SHP77 (cell line): Measurements from ENCODE around the gene HOXA2.
A peak's percentile ranks its signal among the peaks of the same experiment; 100 is the strongest.

Experiments
- DNase-seq, 2 experiments: peaks; one replicate each; lab custom pipeline; 2025; lab: John Stamatoyannopoulos, UW

Gene HOXA2

DNA sequence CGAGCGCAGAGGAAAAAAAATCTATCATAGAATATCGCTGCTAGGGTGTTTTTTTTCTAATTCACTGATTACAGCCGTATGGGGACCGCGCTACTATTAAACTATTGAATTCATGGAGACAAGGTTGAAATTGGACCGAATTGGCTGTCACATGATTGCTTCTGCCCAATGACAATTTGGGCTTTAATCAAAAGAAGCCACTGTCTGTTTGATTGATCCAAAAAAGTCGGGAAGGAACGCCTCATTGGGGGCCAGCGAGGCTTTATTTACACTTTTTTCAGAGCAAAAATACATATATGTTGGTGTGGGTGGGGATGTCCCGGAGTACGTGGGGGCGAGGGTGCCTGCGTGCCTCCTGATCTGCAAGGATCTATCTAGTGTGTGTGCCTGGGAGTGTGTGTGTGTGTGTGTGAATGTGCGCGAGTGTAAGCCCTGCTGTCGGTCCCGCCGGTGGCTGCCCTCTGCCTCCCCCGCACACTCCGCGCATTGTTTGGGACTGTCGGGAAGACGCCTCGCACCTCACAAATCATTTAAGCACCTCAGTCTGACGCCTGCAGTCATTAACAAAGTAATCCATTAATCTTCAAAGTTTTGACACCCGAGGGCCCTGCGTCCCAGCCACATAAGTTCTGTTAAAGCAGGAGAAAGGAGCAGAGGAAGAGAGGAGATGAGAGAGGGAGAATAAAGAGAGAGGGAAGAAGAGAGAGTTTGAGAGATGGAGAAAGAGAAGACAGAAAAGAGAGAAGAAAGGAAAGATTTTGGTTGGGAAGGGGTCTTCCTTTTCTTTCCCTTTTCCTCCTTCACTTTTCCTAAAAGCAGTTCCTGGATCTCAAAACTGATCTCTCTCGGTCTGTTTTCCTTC, at the start of gene HOXA2:
Gene HOXA2 (minus strand): TSS at position 103 of the 862 bp plus-strand sequence. CDS start 183 bp downstream, outside the sequence.
- DNase-seq = no peak

DNA sequence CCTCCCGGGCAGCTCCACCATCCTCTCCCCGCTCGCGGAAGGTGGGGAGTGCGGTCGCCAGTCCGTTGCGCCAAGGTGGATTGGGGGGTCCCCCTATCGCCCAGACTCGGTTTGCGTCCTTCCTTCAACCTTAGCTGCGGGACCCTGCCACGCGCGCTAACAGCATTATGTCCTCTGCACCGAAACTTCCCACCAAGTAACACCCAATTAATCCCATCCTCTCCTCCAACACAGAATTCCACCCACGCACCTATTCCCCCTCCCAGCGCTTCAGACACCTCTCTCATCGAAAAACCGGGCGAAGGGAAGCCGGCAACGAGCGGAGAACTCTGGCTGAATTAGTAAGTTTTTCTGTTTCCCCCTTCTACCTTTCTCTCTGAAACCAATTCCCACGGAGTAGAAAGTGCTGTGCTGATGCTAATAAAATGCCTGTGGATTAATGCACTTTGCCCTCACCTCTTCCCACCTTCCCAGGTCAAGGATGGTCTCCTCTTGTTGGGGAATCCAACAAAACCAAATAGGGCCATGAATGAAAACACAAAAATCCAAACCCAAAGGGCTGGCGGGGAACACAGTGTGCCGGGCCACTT, 49.0 kb upstream of the HOXA2 start:
- DNase-seq = no peak

DNA sequence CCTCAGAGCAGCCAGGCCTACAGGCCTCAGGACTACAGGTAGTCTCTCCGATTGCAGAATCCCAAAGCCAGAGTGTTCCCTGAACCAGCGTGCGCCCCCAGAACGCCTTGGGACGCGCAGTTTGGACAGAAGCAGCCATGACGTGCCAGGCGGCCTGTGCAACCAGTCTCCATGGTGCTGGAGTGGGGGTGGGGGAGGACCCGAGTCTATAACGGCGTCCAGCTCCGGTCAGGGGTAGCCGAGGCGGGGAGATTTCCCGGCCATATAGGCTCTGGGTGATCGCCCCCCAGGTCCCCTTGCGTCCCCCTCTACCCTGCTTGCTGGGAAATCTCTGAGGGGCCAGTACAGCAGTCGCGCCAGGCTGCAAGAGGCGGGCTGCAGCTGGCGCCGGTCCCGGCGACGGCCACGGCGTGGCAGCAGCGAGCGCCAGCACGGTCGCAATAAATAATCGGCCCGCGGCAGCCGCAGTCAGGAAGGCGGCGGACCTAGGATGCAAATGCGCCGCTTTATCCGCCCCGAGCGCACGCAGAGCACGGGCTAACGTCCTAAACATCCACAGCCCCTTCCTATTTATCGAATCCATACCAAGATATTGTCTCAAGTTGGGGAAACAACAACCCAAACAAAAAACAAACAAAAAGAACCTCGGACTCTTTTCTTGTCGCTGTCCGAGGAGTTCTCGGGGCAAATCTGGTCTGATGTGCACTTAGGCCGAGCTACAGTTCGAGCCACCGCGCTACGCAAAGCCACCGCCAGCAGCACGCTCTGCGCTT, 48.3 kb upstream of the HOXA2 start:
- peak in 1 of 2 experiments; percentile 47 for DNase-seq

DNA sequence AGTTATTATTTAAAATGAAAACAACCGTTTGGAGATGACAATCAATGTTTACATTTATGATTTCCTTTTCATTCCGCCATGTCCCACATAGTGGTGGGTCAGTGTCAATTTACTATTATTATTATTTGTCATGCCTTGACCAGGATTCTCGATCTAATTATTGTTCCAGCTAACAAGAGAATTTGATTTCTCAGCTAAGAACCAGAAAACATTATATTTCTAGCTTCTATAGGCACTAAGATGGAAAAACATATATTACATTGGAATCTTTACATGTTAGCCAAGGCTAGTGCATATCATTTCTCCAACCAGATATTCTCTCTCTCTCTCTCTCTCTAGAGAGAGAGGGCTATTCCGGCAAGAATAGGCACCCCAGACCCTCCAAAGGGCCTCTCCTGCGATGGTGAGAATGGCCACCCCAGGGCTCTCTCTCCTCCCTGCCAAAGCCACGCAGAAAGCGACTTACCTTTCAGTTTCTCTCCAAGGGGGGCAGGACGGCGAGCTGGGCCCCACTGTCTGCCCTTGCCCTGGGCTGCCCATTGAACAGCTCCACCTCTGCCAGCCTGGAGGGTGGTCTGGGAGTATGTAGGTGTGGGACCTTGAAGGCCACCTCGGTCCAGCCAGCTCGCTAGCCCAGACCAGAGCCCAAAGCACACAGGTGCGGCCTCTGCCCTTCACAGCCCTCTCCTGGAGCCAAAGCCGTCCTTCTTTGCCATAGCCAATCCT, 47.5 kb upstream of the HOXA2 start:
- no peak for DNase-seq

DNA sequence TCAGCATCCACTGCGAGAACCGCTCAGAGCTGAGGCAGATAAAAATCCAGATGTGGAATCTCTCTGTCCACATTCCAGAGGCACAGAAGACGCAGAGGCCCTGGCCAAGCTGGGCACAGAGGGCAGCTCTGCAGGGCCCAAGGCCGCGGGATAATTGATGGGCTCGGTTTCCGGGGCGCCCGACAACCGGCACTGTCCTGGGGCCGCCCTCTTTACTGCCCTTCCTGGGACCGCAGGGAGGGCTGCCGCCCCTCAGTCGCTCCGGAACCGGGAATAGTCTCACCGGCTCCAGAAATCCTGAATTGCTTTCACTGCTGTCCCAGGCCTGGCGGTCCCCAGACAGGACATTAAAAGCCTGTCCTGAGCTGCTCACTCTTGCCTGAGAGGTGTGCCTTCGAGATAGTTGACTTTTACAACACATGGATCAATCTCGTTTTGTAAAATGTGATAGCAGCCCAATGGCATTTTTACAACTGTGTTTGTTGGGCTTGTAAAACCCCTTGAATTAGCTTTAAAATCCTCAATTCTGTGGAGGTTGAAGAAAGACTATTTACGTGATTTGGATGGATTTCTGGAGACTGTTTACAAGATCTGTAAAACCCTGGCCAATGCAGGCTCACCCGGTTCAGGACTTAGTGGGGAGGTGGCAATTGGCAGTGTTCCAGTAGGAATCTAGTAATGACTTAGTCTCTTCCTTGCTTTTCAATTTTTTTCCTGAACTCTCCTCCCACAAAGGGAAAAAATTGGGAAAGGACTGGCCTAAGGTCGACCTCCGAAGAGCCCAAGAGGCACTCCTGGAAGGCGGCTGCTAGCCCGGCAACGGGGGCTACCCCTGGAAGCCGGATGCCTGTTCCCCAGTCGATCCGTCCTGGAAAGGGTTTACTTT, 46.5 kb upstream of the HOXA2 start:
- no peak for DNase-seq

DNA sequence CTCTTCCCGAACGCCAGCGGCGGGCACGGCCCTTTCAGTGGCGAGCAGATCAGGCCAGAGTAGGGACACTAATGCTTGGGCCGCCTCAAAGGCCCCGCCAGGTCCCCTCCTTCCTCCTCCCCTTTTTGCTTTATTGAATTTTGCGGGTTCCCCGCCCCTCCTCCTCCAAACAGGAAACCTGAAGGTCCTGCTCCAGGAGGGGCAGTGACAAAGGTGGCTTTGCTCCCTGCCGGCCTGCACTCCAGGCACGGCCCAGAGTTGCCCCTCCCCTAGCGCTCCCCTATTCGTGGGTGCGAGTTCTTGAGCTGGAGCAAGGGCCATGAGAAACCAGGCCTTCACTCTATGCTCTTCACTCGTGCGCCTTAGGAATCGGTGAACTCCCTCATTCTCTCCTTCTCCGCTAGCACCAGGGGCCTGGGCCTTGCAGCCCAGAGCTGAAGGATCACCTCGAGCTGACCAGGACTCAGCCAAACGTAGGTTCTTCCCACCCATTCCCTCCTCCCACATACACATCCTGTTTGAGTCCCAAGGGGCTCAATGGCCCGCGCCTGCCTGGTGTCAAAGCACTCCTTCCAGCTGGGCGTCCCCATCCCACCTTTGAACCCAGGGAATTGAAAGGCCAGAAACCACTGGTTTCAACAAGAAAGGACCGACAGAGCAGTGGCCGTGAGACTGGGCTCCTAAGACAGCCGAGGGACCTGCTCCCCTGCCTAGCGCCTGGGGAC, 45.7 kb upstream of the HOXA2 start:
- no peak for DNase-seq

DNA sequence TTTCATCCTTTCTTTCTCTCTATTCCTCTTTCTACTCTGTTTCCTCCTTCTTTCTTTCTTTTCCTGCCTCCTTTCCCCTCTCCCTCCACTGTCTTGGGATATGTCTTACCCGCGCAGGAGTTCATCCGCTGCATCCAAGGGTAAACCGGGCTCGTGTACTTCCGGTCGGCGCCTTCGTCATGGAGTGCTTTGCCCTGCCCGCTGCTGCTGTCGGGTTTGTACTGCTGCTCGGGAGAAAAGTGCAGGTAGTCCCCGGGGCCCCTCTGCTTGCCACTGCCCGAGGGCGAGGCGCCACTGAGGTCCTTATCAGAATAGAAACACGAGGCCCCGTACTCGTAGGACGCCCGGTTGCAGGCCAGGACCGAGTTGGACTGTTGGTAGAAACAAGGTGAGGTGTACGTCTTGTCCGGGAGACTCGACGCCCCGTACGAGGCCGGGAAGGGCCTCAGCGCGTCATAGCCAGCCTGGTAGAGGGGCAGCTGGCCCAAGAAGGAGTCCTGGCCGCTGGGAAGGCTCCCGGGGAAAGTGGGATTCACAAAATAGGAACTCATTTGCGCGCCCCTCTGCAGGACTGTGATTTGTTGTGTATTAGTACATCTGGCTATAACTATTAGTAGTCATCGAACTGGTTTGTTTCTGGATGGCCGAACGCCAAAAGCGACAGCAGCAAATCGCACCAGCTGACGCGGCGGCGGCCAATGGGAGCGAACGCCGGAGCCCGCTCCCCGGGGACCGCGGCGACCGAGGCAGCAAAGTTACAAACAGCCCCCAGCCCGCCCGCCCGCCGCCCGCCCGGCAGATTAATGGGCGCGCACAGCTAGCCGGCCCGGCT, 44.9 kb upstream of the HOXA2 start, which contains the start of gene HOXA6:
Gene HOXA6 (minus strand): TSS at position 576 of the 832 bp plus-strand sequence. CDS start 25 bp downstream, at position 551.
- no peak for DNase-seq

DNA sequence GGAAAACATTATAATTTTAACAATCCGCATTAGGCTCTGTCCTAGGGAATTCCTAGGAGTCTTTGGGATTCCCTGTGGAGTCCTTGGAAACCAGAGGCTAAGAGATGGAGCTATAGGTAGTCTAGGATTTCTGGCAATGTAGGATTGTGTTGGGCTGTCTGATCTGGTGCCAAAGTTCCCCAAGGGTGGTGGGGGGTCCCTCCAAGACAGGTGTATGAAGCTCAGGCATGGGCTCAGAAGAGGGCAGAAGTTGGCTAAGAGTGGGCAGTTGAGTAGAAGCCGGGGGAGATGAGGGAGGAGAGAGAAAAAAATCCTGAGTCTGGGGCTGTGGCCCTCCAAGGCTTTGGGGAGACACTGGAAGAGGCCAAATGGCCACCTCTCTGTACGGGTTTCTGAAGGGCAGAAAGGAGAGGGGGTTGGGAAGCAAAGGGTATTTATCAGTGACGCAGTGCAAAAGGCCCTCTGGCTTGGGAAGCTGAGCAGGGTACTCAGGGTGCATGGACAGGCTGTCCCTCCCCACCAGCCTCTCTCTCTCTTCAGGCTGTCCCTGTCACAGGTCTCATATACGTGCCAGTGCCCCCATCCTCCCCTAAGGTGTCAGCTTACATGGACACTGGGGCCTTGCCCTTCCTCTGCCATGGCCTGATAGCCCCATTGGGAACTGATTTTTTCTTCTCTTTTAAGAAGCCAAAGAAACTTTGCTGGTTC, 44.2 kb upstream of the HOXA2 start:
- no peak for DNase-seq

DNA sequence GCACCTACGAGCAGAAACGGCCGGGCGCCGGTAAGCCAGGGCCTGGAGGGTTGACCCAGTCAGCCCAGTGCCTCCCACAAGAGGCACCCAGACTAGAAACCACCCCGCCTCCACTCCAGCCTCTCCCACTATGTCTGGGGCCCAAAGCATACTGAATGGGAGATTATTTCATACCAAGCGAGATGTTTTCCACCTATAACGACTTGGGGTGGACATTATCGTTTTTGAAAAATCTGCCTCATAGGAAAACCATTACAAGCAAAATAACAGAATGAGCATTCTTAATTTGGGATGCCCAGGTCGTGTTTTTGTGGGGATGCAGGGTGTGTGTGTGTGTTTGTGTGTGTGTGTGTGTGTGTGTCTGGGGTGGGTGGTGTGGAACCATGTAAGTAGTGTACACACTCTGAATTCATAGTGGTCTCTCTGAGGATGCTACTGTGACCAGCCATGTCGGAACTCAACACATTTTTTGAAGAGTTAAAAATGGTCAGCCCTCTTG, 43.5 kb upstream of the HOXA2 start:
- no peak for DNase-seq

DNA sequence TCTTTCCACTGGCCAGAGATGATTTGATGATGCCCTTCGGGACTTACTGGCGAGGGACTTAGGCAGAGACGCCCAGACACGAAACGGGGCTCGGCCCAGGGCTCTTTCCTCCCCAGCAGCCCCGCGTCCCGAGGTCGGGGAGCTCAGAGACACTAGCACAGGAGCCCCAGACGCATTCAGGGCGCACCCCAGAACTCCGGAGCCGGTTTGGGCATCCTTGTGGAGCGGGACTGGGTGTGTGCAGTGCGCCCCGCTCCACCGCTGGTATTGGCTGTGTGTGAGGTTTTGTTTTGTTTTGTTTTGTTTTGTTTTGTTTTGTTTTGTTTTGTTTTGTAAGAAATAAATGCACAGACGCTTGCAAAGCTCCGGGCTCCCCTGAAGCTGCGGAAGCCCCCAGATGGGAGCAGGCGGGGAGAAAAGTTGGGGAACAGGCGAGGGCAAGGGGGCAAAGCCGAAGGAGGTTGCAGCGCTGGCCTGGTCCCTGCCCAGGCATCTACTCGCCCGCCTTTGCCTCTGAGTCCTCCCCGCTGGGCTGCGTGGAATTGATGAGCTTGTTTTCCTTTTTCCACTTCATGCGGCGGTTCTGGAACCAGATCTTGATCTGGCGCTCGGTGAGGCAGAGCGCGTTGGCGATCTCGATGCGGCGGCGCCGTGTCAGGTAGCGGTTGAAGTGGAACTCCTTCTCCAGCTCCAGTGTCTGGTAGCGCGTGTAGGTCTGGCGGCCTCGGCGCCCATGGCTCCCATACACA, 42.9 kb upstream of the HOXA2 start:
- DNase-seq = no peak

DNA sequence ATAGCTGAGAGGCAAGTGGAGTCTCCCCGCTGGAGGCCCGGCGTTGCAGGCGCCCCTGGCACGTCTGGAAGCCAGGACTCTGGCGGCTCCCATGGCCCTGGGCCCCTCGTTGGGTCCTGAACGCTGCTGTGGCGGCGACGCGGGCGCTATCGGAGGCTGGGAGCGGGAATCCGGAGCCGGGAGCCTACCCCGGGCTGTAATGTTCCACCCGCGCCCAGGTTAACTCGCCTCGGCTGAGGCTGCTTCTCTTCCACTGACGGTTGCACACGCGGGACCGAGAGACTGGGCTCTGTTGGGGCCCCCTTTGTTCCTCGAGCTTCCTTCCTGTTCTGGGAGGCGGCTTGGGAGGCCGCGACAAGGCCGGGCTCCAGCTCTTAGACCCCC, 42.3 kb upstream of the HOXA2 start:
- DNase-seq = no peak

DNA sequence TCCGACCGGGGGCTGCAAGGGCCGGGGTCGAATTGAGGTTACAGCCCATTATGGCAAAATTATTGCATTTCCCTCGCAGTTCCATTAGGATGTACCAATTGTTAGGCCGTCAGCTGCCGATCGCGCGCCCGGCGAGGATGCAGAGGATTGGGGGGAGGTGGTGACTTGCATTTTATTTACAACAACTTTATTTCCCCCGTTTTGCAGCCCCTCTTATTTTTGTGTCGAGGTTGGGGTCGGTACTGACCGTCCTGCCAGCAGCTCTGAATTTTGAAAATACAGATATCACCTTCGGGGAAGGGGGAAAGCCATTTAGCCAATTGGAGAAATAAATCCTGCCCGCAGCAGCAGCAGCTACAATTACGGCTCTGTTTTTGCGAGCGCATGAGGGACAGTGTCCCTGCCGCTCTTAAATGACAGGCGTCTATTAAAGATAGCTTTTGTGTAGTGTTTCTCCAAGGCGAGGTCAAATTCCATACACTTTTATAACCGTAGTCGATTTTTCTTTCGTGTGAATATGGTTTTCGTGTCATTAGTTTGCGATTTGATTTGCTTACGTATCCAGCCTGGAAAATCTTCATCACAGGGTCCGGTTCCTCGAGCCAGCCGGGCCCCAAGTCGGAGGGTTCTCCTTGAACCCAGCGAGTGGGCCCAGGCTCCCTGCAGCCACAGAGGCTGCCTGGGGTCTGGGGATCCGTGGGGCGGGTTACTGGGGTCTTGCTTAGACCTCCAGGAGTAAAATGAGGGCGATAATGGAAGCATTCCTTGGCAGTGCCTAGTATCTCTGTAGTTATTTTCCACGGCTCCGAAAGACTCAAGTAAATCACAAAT, 41.7 kb upstream of the HOXA2 start:
- DNase-seq = no peak

DNA sequence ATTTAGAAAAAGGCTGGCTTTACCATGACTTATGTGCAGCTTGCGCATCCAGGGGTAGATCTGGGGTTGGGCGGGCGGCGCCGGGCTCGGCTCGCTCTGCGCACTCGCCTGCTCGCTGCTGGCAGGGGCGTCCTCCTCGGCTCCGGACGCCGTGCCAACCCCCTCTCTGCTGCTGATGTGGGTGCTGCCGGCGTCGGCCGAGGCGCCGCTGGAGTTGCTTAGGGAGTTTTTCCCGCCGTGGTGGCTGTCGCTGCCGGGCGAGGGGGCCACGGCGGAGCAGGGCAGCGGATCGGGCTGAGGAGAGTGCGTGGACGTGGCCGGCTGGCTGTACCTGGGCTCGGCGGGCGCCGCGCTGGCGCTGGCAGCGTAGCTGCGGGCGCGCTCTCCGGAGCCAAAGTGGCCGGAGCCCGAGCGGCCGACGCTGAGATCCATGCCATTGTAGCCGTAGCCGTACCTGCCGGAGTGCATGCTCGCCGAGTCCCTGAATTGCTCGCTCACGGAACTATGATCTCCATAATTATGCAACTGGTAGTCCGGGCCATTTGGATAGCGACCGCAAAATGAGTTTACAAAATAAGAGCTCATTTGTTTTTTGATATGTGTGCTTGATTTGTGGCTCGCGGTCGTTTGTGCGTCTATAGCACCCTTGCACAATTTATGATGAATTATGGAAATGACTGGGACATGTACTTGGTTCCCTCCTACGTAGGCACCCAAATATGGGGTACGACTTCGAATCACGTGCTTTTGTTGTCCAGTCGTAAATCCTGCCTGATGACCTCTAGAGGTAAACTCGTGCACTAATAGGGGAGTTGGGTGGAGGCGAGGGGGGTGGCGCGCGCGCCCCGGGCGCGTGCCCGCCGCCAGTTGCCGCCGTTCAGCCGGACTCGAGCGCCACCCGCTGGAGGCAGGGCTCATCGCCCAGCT, 40.8 kb upstream of the HOXA2 start, which contains the start of gene HOXA5:
Gene HOXA5 (minus strand): TSS at position 659 of the 927 bp plus-strand sequence. CDS start 74 bp downstream, at position 585.
- no peak for DNase-seq

DNA sequence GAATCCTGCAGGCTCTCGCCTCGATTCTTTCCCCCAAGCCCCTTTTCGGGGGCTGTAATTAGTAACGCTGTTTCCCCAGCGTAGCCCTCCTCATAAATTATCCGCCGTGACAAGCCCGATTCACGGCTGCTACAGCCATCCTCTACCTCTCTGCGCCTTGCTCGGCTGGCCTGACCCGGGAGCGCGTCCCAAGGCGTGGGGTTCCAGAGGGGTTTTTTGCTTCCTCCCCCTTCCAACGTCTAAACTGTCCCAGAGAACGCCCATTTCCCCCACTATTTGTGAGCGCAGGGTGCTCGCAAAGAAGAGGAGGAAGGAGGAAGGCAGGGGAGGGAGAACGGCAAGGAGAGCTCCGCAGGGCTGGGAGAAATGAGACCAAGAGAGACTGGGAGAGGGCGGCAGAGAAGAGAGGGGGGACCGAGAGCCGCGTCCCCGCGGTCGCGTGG, 40.1 kb upstream of the HOXA2 start:
- no peak for DNase-seq

DNA sequence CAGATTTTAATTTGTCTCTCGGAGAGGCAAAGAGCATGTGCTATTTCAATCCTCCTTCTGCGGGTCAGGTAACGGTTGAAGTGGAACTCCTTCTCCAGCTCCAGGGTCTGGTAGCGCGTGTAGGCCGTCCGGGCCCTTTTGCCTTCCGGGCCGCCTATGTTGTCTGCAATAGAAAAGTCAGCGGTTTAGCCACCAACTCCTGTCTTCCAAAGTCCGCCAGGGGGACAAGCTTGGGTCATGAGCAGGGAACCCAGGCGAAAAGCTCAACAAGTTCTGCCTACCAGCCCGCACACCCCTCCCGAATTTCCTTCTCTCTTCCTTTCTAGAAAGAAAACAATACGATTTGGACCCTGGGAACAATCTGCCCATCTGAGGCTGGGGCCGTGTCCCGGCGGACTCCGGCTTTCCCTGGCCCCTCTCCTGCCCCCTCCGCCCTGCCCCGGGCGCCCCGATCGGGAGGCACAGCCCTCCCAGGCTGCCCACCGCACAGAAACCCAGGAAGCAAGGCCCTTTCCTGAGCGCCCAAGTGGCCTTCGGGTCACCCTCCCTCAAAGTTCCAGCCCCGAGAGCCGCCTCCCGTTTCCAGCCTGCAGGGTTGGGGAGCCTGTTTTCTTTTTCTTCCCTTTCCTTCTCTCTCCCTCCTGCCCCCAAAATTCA, 39.6 kb upstream of the HOXA2 start:
- DNase-seq = no peak
